C4-2B (cell line): ENCODE measurements around the gene CLSTN1.

Experiments
- CTCF ChIP-seq: fragments of 450-650 bp; conservative IDR thresholded peaks from 2 replicates; pipeline ENCODE4 v1.5.1; 2017; ENCODE audit warnings: mild to moderate bottlenecking
- ZFX ChIP-seq: fragments of 450-650 bp; IDR thresholded peaks from 2 replicates; pipeline ENCODE4 v1.6.1; 2017

GRCh38 chr1:9866836-9867235 lies 43.1 kb upstream of the CLSTN1 start:
- TF ChIP-seq CTCF (no peak), ZFX (no peak)
